ENCODE measurements around the gene FHOD1. TPM values are rescaled to one million over a fixed set of nuclear protein-coding genes. Genes with fewer than 3 reads are reported as not detected.

The FHOD1 gene
- 10.3 and 13.2 TPM in 2 replicates for total RNA-seq (2014; rRNA removed; shearing (Covaris generic))

DNA sequence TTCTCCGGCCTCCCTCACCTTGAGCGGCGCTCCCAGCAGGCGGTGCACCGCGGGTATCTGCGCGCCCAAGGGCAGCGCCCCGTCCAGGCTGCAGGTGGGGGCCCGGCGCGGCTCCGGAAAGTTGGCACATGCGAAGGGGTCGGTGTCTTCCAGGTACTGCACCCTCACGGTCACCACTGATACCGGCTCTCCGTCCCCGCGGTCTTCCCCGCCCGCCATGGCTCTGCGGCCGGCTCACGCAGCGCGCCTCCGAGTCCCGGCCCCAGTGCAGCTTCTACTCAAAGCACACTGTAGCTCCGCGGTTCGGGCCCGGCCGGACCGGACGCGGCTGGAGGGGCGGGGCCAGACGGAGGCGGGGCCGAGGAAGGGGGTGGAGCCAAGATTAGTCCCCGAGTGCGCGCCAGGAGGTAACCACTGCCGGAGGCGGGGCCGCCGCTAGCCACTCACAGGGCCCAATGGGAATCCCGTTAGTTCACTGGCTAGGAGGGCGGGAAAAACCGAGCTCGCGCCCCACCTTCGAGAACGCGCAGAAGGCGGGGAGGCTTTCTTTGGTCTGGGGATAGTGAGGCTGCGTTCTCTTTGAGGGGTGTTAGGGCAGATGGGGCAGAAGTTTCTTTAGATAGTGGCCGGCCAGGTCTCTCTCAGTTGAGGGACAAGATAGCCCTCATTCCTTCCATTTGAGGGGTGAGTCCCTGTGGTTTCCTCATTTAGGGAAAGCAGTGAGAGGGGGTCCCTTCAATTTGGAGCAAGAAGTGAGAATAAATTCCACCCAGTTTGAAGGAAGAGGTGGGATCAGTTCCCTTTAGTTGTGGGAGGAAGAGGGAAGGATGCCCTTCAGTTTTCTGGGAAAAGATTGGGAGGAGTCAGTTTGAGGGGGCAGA lies at the start of gene FHOD1:
TSS of gene FHOD1 (minus strand) at position 290 of the 881 bp plus-strand sequence. CDS start at position 219, 71 bp downstream.
- DNase-seq (ENCODE audit: low spot score), result peak; percentile 91

GRCh38 chr16:67296420-67296819 lies 49.1 kb upstream of the FHOD1 start:
- peak; percentile 80 for DNase-seq (ENCODE audit: low spot score)

- DNase-seq (ENCODE audit: low spot score), result no peak
These were observed 47.7 kb upstream of the FHOD1 start for GRCh38 chr16:67294938-67295361.

GRCh38 chr16:67294171-67294757 lies 47.0 kb upstream of the FHOD1 start:
- DNase-seq (ENCODE audit: low spot score), result no peak

GRCh38 chr16:67291461-67291860 lies 44.2 kb upstream of the FHOD1 start:
- DNase-seq (ENCODE audit: low spot score), result no peak

- DNase-seq (ENCODE audit: low spot score), result no peak
These were observed 40.7 kb upstream of the FHOD1 start for GRCh38 chr16:67287960-67288359.

DNA sequence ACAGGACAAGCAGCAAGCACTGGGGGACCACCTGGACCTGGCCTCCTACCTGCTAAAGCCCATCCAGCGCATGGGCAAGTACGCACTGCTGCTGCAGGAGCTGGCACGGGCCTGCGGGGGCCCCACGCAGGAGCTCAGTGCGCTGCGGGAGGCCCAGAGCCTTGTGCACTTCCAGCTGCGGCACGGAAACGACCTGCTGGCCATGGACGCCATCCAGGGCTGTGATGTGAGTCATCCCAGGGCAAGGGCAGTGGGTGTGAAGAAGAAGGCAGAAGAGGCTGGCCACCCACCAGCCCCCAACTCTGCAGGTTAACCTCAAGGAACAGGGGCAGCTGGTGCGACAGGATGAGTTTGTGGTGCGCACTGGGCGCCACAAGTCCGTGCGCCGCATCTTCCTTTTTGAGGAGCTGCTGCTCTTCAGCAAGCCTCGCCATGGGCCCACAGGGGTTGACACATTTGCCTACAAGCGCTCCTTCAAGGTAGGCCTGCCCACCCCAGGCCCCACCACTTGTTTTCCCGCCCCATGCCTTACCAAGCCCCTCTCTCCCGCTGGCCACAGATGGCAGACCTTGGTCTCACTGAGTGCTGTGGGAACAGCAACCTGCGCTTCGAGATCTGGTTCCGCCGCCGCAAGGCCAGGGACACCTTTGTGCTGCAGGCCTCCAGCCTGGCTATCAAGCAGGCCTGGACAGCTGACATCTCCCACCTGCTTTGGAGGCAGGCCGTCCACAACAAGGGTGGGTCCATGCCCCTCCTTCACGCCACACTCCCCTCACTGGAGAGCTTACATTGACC lies 39.4 kb upstream of the FHOD1 start:
- DNase-seq (ENCODE audit: low spot score), result peak; percentile 70

DNA sequence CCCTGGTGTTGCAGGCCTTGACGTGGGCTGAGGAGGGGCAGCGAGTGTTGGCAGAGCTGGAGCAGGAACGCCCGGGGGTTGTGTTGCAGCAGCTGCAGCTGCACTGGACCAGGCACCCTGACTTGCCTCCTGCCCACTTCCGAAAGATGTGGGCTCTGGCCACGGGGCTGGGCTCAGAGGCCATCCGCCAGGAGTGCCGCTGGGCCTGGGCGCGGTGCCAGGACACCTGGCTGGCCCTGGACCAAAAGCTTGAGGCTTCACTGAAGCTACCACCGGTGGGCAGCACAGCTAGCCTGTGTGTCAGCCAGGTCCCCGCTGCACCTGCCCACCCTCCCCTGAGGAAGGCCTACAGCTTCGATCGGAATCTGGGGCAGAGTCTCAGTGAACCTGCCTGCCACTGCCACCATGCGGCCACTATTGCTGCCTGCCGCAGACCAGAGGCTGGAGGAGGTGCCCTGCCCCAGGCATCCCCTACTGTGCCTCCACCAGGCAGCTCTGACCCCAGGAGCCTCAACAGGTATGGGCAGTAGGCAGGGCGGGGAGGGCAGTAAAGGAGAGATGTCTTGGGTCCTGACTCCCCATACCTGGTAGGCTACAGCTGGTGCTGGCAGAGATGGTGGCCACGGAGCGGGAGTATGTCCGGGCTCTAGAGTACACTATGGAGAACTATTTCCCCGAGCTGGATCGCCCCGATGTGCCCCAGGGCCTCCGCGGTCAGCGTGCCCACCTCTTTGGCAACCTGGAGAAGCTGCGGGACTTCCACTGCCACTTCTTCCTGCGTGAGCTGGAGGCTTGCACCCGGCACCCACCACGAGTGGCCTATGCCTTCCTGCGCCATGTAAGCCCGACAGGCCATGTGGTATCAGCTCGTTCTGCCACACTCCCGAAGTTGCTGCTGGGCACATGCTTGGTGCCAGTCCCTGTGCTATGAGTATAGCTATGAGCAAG lies 37.7 kb upstream of the FHOD1 start:
- peak; percentile 52 for DNase-seq (ENCODE audit: low spot score)

GRCh38 chr16:67283826-67284555 lies 36.7 kb upstream of the FHOD1 start:
- no peak for DNase-seq (ENCODE audit: low spot score)

DNA sequence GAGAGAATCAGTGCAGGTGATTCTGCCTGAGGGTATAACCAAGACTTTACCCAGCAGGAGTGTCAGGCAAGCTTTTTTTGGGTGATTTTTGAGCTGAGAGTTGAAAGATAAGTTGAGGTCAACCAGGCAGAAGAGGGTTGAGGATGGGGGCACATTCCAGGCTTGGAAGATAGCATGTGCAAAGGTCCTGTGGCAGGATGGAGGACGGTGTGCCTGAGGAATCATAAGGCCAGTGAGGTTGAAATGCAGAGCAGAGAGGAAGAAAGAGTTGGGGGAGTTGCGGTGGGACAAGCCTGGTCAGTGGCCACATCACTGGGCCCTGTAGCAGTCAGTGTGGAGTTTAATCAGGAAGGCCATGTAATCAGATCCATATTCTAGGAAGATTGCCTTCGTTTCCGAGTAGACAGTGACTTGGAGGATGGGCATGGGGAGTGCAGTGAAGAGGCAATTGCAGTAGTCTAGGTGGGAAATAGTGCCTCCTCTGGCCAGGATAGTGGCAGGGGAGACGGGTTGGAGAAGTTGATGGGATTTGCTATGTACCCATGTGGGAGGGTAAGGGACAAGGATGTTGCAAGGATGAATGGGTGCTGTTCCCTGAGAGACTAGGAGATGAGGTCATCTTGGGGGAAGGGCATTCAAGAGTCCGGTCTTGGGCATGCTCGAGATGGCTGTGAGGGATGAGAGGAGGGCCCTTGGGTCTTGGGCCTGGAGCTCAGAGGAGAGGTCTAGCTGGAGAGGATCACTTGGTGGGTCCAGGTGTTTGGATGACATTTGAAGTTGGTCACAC lies 36.0 kb upstream of the FHOD1 start:
- DNase-seq (ENCODE audit: low spot score), result peak; percentile 46

GRCh38 chr16:67282447-67282805 lies 35.1 kb upstream of the FHOD1 start:
- no peak for DNase-seq (ENCODE audit: low spot score)

- no peak for DNase-seq (ENCODE audit: low spot score)
These were observed 34.5 kb upstream of the FHOD1 start for GRCh38 chr16:67281536-67282446.

- DNase-seq (ENCODE audit: low spot score), result no peak
These were observed 33.1 kb upstream of the FHOD1 start for GRCh38 chr16:67280090-67281015.

GRCh38 chr16:67279296-67280089 lies 32.2 kb upstream of the FHOD1 start, which contains the start of gene PLEKHG4:
TSS of gene PLEKHG4 (plus strand) at chr16:67279532. CDS start at chr16:67280045, 513 bp downstream.
- no peak for DNase-seq (ENCODE audit: low spot score)

DNA sequence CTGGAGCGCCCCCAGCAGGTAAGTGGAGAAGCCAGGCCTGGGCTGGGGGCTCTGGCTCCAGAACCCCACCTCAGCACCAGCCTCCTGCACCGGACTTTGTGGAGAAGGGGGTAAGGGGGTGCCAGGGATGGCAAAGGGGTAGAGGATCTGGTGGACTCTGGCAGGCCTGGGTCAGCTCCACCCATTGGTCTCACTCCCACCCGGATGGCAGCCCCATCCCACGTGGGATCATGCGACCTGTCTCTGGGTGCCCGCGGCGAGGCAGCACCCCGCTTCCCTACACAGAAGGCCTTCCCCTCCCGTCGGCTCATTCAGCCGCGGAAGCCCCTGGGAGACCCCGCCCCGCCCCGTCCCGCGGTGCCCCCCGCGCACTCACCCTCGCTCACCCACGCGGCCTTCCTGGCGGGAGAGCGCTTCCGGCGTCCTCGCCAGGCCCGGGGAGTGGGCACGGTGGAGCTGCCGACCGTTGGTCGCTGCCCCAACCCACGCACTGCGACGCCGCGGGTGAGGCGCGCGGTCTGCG lies 31.6 kb upstream of the FHOD1 start:
- no peak for DNase-seq (ENCODE audit: low spot score)

All from A172 (cell line).